Stimulated activated naive B cell treated with anti-CD40 and anti-IgM and Interleukin-4, amounts not matched to agents 10 μg/mL and 1 μg/mL and 100 μg/mL, for 72 hours (primary cell): Measurements from ENCODE around the gene MICOS13.
"Not testable (repeated sequence)": the region's sequence is repeated elsewhere in the genome, so short reads cannot be mapped to it uniquely, and the experiment has no call there.

ENCODE experiments used
- ATAC-seq, 2 donors: fragments of 150-1000 bp; cut with Tn5 transposase; replicated peaks; 2 replicates each; pipeline ENCODE4 v1.10.0; 2021; ENCODE audit warnings: moderate library complexity in 1 of 2
- DNase-seq: peaks from one replicate; pipeline ENCODE4 v3.0.0; 2021
- H3K27ac Mint-ChIP-seq: one replicate; pipeline ENCODE4 v1.8.0; 2022; ENCODE audit warnings: mild to moderate bottlenecking, mixed read lengths
- H3K27me3 Mint-ChIP-seq, 2 donors: one replicate each; pipeline ENCODE4 v1.8.0; 2022; ENCODE audit warnings: mixed read lengths in 2 of 2
- H3K36me3 Mint-ChIP-seq, 2 donors: one replicate each; pipeline ENCODE4 v1.8.0; 2022; ENCODE audit warnings: mixed read lengths in 2 of 2, mild to moderate bottlenecking in 1 of 2
- H3K4me1 Mint-ChIP-seq, 2 donors: one replicate each; pipeline ENCODE4 v1.8.0; 2022; ENCODE audit warnings: mixed read lengths in 2 of 2, mild to moderate bottlenecking in 1 of 2
- H3K4me3 Mint-ChIP-seq, 2 donors: one replicate each; pipeline ENCODE4 v1.8.0; 2022; ENCODE audit warnings: mild to moderate bottlenecking in 2 of 2, mixed read lengths in 2 of 2, moderate library complexity in 1 of 2
- H3K9me3 Mint-ChIP-seq, 2 donors: one replicate each; pipeline ENCODE4 v1.8.0; 2022; ENCODE audit warnings: mixed read lengths in 2 of 2, mild to moderate bottlenecking in 1 of 2

MICOS13 gene

DNA sequence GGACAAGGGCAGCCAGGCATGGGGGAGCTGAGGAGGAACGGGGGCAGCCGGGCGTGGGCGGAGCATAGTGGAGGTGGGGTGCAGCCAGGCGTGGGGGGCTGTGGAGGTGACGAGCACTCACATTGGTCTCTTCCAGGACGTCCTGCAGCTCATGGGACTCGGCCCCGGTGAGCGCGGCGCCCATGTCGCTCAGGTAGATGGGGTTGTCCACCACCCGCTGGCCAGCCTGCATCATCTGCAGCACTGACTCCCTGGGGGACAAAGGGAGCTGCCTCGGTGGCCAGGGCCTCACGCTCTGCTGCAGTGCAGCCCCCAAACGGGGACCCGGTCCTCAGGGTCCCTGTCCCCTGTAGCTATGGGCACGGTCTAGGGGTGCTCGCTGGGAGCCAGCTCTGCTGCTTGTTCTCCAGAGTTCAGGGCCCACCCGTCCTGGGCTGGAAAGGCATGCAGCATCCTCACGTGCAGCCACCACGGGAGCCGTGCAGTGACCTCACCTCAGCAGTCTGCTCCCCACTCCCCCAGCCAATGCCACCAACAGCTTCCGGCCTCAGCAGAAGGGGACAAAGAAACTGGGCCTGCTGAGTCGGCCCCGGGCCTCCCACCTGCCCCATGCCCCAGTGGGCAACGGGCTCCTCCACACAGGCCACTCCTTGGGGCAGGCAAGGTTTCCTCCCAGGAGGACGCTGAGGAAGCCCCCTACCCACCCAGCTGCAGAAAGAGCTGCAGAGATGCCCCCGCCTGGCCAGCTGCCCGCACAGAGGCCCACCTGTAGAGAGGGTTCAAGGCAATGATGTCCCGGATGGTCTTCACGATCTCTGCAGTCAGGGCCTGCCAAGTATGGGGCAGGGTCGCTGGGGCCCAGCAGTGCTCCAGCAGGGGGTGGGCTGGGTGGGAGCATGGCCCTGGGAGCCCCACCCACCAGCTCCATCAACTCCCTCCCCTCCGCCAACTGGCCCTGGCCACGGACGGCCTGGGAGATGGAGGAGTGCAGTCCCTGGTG lies 27.6 kb upstream of the MICOS13 start:
- Mint-ChIP-seq H3K27me3 (no peaks in the 10 kb centered on the region), H3K27ac (peak overlapping the region; percentile 9), H3K9me3 (no peaks in the 10 kb centered on the region), H3K4me1 (peaks cover 0 to 6% of the 10 kb centered on the region in 2 donors), H3K4me3 (no peak overlapping the region), H3K36me3 (peaks cover 20 to 40% of the 10 kb centered on the region in 2 donors)
- DNase-seq (no peak), ATAC-seq (no peak)

DNA sequence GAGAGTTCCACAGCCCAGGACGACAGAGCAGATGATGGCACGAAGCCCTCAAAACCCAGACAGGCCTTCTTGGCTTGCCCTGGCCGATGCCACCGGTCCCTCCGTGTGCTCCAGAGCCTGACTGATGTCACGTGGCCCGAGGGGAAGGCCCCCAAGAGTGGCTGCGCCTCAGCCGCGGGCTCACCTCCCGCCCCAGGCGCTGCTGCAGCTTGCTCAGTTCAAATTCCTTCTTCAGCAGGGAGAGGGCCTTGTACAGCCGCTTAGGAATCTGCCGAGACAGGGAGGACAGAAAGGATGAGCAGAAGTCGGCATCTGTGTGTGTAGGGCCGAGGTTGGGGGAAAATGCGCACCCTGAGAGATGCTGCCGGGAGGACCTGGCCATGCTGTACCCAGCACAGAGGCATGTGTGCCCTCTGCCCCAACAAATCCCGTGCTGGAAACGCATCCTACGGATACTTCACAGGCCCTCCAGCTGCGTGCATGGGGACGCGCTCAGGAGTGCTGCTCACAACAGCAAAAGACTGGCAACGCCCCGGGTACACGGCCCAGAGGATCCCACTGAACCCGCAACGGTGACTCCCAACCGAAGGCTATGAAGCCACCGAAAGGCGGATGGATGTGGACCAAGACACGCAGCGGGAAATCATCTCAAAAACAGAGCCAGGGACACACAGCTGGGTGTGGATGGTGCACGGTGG lies 26.7 kb upstream of the MICOS13 start:
- Mint-ChIP-seq H3K27ac (no peak overlapping the region), H3K9me3 (no peaks in the 10 kb centered on the region), H3K36me3 (peaks cover 16 to 34% of the 10 kb centered on the region in 2 donors)

DNA sequence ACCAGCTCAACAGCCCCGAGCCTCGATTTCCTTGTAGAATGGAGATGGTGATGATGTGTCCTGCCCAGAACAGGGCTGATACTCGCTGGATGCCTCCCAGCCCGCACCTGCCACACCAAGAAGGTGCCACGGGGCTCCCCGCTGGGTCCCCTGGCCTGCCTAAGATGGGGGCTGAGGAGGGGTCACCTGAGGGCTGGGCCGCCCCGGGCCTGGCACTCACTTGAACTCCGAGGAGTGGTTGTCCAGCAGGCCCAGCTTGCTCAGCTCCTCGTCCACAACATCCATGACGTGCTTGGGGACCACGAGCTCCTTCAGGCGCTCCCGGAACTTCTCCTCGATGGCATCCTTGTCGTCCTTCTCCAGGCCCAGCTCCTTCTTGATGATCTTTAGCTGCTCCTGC lies 25.2 kb upstream of the MICOS13 start:
- no peak overlapping the region for H3K27ac Mint-ChIP-seq
- H3K36me3 Mint-ChIP-seq: peaks cover 29 to 48% of the 10 kb centered on the region in 2 donors
- peaks cover 0 to 4% of the 10 kb centered on the region in 2 donors for H3K4me1 Mint-ChIP-seq
- no peaks in the 10 kb centered on the region for H3K27me3 Mint-ChIP-seq
- no peak overlapping the region for H3K4me3 Mint-ChIP-seq
- peaks cover 0 to 3% of the 10 kb centered on the region in 2 donors for H3K9me3 Mint-ChIP-seq
- no peak for ATAC-seq
- no peak for DNase-seq

More for the DNA sequence above, 26.7 kb upstream of the MICOS13 start:
- DNase-seq (no peak), ATAC-seq (no peak)
- H3K4me3 Mint-ChIP-seq: no peak overlapping the region
- H3K27me3 Mint-ChIP-seq: no peaks in the 10 kb centered on the region
- peaks cover 0 to 4% of the 10 kb centered on the region in 2 donors for H3K4me1 Mint-ChIP-seq

- Mint-ChIP-seq H3K36me3 (peaks cover 33 to 51% of the 10 kb centered on the region in 2 donors), H3K27ac (peak overlapping the region; percentile 14), H3K4me1 (peaks cover 0 to 4% of the 10 kb centered on the region in 2 donors), H3K9me3 (peaks cover 0 to 3% of the 10 kb centered on the region in 2 donors), H3K27me3 (no peaks in the 10 kb centered on the region), H3K4me3 (peak overlapping the region in 1 of 2 donors; percentile 29)
- no peak for ATAC-seq
- DNase-seq: no peak
Measured at GRCh38 chr19:5703819-5704818, 23.8 kb upstream of the MICOS13 start.

DNA sequence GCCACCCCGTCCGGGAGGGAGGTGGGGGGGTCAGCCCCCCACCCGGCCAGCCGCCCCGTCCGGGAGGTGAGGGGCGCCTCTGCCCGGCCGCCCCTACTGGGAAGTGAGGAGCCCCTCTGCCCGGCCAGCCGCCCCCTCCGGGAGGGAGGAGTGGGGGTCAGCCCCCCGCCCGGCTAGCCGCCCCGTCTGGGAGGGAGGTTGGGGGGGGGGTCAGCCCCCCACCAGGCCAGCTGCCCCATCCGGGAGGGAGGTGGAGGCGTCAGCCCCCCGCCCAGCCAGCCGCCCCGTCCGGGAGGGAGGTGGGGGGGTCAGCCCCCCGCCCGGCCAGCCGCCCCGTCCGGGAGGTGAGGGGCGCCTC lies 21.7 kb upstream of the MICOS13 start:
- not testable (repeated sequence) for DNase-seq, H3K4me3 Mint-ChIP-seq, H3K9me3 Mint-ChIP-seq, ATAC-seq, H3K4me1 Mint-ChIP-seq, H3K27ac Mint-ChIP-seq, H3K27me3 Mint-ChIP-seq
- peaks cover 37 to 49% of the 10 kb centered on the region in 2 donors for H3K36me3 Mint-ChIP-seq

DNA sequence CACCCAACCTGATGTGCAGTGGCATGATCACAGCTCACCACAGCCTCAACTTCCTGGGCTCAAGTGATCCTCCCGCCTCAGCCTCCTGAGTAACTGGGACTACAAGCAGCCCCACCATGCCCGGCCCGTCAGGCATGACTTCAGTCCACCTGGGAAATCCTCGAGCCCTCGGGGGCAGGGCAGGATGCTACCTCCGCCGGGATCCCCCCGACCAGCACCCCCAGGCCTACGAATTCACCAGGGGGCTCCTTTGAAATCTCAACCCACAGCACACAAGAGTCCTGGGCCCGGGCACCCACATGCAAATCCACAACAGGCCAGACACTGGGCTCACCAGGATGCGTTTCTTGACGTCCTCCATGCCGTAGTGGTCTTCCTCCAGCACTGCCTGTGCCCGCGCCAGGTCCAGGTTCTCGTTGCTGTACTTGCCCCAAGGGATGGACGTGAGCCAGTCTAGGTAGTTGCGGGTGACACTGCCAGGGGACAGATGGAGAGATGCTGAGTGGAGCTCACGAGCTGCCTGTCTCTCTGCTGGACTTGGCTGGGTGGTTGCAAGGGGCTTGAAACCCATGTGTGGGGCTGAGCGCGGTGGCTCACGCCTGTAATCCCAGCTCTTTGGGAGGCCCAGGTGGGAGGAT lies 20.3 kb upstream of the MICOS13 start:
- Mint-ChIP-seq H3K4me1 (peaks cover 12 to 17% of the 10 kb centered on the region in 2 donors), H3K27me3 (no peaks in the 10 kb centered on the region), H3K27ac (peak overlapping the region; percentile 76), H3K4me3 (no peak overlapping the region), H3K9me3 (peaks cover 0 to 3% of the 10 kb centered on the region in 2 donors), H3K36me3 (peaks cover 41 to 45% of the 10 kb centered on the region in 2 donors)
- ATAC-seq: no peak
- no peak for DNase-seq

- Mint-ChIP-seq H3K27ac (peak overlapping the region; percentile 42), H3K9me3 (peaks cover 0 to 3% of the 10 kb centered on the region in 2 donors), H3K4me3 (peak overlapping the region in 1 of 2 donors; percentile 39), H3K27me3 (no peaks in the 10 kb centered on the region), H3K4me1 (peaks cover 18 to 34% of the 10 kb centered on the region in 2 donors), H3K36me3 (peaks cover 47 to 57% of the 10 kb centered on the region in 2 donors)
- no peak for DNase-seq
- no peak for ATAC-seq
Measured at GRCh38 chr19:5698635-5699422, 18.5 kb upstream of the MICOS13 start.

DNA sequence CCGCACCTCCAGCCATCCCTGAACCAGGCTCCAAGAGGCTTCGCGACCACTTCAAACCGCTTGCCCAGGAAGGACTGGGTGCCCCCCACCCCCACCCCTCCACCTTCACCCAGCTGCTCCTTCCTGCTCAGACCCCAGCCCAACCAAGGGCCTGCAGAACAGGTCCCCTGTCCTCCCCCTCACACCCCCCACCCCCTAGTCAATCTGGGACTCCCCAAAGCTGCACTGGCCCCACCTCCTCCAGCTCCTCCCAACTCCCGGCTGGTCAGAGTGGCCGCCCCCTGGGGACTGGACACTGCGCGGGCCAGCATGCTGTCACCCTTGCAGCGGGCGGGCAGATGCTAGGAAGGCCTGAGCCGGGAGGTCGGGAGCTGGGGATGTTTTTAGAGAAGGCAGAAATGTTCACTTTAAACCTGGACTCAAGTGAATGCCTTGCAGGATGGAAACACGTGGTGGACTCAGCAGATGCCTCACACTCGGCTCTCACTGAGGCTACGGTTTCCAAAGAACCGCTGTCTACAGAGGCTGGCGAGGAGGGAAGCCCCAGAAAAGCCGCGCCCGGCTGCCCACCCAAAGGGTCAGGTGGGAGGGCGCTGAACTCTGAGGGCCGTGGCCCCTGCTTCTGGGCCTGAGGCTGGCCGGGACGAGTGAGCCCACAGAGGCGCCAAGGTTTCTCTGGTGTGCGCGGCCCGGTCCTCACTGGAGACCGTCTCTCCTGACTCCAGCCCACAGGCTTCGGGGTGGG lies 17.7 kb upstream of the MICOS13 start:
- ATAC-seq: no peak
- Mint-ChIP-seq H3K9me3 (peaks cover 0 to 3% of the 10 kb centered on the region in 2 donors), H3K36me3 (peaks cover 45 to 57% of the 10 kb centered on the region in 2 donors), H3K27me3 (no peaks in the 10 kb centered on the region), H3K4me1 (peaks cover 17 to 42% of the 10 kb centered on the region in 2 donors), H3K27ac (peak overlapping the region; percentile 81), H3K4me3 (no peak overlapping the region)
- no peak for DNase-seq

GRCh38 chr19:5697022-5697889 lies 16.9 kb upstream of the MICOS13 start:
- H3K4me3 Mint-ChIP-seq: no peak overlapping the region
- H3K27ac Mint-ChIP-seq: peak overlapping the region; percentile 81
- ATAC-seq (no peak), DNase-seq (no peak)
- no peaks in the 10 kb centered on the region for H3K27me3 Mint-ChIP-seq
- peaks cover 25 to 50% of the 10 kb centered on the region in 2 donors for H3K4me1 Mint-ChIP-seq
- peaks cover 0 to 3% of the 10 kb centered on the region in 2 donors for H3K9me3 Mint-ChIP-seq
- peaks cover 52 to 65% of the 10 kb centered on the region in 2 donors for H3K36me3 Mint-ChIP-seq

GRCh38 chr19:5696196-5697021 lies 16.1 kb upstream of the MICOS13 start:
- peak overlapping the region; percentile 81 for H3K27ac Mint-ChIP-seq
- no peak for ATAC-seq

More at GRCh38 chr19:5696196-5697021, 16.1 kb upstream of the MICOS13 start:
- Mint-ChIP-seq H3K36me3 (peaks cover 51 to 68% of the 10 kb centered on the region in 2 donors), H3K4me3 (no peak overlapping the region), H3K4me1 (peaks cover 28 to 56% of the 10 kb centered on the region in 2 donors), H3K27me3 (no peaks in the 10 kb centered on the region), H3K9me3 (peaks cover 0 to 2% of the 10 kb centered on the region in 2 donors)
- DNase-seq: no peak
